ENCODE results near the gene FOXP1.

The FOXP1 gene

DNA sequence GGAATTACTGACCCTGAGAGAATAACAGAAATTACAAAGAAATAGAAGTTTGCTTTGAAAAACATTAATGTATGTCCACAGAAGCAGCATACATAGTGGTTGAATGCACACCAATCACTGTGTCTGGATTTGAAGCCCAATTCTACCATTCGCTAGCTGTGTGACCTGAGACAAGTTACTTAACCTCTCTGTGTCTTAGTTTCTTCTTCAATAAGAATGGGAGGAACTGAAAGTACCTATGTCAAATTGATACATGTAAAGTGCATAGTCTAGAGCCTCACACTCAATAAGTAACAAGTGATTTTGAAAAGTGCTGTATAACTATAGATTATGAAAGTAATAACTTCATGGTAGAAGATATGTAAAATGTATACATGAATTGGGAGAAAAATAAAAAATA, 457.8 kb downstream of the FOXP1 start:
- DNase-seq (ENCODE audit: low spot score): no peak

DNA sequence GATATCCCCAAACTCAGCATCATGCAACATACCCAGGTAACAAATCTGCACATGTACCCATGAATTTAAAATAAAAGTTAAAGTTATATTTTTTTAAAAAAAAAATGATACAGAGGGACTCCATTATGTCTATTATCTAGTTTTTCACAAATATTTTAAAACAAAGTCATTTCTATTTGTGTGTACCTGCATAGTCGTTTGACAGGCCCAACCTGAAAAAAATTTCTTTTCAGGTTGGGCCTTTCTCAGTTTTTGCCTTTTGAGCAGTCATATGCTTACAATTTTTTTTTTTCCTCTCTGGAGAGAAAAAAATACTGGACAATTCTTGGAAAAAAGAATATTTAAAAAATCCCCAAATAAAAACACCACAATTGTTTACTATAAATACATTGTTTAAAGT, 459.5 kb downstream of the FOXP1 start:
- no peak for DNase-seq (ENCODE audit: low spot score)

DNA sequence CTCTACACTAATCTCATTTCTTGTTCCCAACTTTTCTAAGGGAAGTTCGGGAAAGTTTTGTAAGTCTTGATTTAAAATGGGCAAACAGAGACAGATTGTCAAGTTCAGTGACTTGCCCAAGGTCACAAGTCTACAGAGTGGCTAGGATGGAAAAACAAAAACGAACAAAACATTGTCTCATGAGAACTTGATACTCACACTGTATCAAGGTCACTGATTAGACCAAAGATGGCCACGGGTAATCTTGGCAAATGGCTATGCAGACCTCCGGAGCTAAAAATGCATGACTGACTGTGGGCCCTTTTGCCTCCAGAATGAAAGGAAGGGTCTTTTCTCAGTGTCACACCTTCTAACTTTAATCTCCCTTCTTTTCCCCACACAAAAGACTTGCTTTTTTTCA, 460.9 kb downstream of the FOXP1 start:
- no peak for DNase-seq (ENCODE audit: low spot score)

DNA sequence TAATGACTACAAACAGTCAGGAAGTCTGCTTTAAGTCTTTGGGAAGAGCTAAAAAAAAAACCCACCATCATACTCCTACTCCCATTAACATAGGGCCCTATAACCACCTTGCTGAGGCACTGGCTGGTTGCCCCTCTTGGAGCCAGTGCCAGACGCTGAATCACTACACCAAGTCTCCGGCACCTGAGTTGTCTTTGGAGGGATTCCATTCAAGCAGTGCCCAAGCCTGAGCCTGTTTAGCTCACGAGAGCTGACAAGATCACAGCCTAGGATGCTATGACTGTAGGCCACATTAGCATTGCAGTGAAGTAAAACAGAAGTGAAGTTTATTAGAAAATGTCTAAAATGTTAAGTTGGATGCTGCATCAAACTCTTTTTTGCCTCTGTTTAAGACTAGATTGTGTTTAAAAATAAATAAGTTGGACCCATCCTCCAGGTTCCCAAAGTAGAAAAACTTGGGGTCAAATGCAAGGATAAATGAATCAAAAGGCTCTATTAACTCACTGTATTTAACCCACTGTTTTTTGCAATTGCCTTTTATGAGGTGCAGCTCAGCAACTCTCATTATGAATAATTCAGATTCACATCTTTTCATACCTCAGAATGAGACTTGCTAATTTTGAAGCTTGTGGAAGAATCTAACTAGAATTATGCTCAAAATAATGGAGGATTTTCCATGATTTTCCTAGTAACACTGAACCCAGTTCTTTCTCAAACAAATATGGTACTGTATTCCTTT, 461.9 kb downstream of the FOXP1 start:
- no peak for DNase-seq (ENCODE audit: low spot score)

DNA sequence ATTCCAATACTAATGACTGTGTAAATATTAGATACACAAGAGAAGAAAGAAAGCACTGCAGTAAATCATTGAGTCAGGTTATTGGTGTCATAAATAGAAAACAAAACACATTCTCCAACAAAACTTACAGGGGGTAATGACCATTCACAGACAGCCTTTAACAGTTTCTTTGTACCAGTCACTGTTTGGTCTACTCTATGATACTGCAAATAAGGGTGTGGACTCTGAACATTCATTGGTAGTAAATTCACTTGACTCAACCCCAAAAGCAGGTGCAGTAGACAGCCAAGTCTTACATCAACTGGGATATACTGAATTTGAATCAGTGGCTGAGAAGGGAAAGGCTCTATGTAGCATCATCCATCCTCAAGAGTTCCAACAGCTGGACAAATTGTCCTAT, 463.5 kb downstream of the FOXP1 start:
- no peak for DNase-seq (ENCODE audit: low spot score)

DNA sequence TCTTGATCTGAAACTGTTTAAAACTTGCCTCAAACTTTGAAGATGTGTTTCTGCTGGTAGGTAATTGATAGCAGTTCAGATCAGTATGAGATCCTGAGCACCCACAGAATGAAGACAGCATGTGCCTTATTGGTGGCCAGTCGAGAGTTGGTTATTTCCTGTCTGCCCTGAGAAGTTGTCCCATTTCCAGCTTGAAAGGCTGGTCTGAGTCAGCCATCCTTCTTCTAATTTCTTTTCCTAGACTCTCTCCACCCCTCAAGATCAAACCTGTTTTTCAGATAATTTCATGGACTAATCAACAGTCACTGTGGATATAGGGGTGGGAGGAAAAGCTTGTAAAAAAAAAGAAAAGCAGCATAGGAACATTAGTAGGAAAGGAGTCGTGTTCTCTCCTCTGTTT, 464.4 kb downstream of the FOXP1 start:
- no peak for DNase-seq (ENCODE audit: low spot score)

DNA sequence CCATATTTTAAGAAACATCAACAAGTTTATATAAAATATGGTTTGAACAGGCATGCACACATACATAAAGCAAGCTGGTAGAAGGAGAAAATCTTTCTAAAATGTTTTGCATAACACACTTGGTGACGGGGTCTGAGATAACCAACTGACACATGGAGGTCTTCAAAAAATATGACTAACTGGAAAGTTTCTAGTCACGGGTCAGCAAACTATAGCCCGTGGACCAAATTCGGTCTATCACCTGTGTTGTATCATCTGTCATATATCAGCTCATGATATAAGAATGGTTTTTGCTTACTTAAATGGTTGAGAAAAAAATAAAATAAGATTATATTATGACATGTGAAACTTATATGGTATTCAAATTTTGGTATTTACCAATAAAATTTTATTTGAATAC, 465.1 kb downstream of the FOXP1 start:
- DNase-seq (ENCODE audit: low spot score): no peak

DNA sequence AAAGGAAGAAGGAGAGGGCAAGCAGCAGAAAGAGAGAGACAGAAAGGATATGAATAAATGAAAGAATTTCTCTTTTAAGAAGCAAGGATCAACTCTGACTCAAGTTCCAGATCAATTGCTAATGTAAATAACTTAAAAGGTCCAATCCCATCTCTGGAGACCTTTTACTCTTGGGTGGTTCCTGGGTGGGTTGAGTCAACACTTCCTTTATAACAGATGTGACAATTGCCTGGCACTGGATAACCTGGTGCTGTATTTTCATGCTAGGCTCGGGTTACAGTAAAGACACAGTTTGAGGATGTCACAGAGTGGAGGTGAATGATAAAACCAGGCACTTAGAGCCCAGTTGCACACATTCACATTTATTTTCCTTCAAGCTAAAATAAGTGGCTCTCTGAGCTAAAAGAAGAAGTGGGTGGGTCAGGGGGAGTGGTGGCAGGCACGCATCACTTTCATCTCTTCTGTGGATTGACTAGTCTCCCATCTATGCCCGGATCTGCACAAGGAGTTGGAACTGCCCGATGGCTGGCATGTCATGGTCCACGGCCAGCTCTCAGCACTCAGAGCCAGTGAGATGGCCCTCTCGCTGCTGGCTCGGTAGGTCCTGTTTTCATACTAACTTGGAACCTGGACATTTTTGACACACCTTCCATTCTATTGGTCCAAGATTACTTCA, 465.8 kb downstream of the FOXP1 start:
- DNase-seq (ENCODE audit: low spot score): no peak

DNA sequence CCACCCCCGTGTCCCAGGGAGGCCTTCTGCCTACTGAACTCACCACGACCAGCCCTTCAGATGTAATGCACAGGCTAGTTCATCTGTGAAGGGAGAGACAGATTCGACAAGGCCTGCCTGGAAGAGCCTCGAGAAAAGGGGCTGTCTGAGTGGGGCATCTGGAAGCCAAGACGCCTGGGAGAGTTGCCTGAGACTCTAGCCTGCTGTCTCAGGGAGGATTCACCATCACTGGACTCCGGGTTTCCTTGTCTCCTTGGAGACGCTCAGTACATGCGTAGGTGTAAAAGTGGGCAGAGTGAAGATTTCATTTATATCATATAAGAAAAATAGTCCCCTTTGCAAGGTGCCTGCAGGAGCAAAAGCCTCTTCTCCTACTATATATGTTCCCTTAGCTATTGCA, 468.9 kb downstream of the FOXP1 start:
- no peak for DNase-seq (ENCODE audit: low spot score)

DNA sequence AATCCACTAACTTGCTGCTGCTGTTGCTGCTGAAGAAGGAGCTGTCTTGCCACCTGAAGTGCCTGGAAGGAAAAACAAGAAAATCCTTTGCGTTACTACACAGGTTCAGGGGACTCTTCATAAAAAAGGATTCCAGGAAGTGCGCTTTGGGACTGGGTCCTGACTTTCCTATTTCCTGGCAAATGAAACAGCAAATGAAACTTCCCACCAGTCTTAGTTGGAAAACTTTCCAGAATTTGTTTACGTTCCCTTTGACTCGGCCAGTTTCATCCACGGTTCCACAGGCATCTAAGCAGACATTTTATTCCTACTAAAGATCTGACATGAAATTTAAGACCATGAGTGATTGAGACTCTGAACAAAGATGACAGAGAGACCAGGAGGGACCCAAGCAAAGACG, 471.0 kb downstream of the FOXP1 start:
- no peak for DNase-seq (ENCODE audit: low spot score)

DNA sequence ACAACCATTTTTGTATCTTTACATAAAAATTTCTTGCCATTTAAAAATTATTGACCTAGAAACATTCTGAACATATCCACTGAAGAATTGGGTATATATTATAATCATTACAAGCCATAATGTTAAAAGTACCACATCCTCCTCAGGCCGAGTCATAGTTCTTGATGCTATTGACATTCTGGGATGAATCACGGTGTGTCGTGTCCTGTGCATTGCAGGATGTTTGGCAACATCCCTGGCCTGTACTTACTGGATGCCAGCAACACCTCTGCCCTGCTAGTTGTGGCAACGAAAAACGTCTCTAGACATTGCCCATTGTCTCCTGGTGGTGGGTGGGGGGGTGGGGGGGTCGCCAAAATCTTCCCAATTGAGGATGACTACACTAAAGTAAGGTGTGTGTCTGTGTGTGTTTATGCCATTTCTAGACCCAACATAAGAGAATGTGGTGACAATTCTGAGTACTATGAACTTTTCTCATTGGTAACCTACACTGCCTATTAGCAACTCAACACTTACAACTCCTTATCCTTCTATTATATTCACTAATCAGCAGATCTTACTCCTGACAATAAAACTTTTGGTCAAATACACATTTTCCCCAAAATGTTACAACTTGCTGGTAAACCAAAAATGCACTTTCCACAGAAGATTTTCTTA, 471.6 kb downstream of the FOXP1 start:
- DNase-seq (ENCODE audit: low spot score): no peak

DNA sequence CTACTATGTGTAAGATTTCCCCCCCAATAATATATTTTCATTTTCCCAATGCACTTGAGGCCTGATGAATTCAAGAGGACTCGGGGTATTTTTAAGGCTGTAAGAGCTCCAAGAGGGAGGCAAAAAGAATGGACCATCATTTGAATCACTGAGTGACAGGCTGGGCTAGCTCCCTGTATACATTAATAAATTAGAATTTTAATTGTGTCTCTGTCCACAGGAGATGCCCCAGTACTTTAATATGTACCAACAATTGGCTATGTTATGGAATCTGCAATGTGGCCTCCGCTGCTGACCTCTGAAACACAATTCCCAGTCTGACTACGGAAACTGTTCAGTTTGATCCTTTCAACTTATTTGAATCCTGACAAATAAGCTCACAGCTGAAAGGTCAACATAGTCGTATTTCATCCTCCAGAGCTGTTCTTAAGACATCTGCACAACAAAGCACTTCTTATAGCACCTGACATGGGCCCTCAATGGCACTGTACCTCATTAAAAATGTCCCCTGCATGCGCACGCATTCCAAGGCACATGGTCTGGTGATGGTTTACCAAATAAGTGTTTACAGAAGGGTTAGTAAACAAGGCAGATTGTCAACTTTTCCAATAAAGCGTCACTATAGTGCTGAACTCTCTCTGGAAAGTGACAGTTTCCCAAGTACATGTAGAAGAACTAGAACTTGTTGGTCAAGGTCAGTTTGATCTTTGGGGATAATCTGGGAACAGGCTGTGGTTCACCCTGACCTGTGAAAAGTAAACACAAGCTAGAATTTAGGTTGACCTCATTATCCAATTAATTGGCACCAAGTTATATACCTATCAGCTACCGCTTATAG, 472.9 kb downstream of the FOXP1 start:
- no peak for DNase-seq (ENCODE audit: low spot score)

DNA sequence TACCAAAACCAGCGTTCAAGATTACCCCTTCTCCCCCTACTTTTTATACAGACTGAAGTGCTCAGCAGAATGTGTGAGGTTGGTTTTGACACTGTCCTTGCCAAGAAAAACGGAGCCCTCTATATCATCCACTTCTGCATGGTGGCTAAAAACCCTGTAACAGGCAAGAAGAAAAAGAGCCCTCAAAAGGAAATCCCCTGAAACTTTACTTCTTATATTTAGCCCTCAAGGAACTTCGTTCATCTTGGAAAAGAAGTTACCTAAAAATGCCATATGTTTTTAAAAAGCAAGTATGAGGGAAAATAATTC, 473.6 kb downstream of the FOXP1 start:
- no peak for DNase-seq (ENCODE audit: low spot score)

DNA sequence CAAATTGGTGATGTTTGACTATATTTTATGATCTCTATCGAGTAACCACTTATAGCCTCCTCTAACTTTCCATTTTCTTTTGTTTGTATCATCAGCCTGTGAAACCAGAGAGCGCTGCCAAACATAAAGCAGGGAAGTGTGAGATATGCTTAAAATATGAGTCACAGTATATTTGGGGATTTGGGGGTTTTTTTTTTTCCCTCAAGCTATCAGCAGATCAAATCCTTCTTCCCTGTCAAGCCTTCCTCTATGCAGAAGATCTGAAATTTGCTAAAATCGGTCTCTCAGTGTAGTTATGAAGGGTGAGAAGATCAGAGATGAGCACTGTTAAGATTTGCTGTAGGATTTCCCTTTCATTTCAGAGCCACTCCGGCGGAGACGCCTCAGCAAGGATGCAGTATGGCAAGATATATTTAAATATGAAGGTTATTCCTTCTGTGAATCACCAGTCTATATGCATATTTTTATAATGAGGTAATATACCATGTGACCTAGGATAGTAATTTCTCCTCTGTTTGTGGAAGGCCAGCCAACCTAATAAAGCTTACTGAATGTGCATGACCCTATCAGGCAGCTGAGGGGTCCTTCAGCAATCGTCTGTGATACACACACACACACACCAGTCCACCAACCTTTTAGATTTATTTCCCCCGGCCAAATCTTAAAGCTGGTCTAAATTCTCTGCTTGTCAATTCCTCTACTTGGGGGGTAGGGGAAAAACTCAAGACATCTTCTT, 474.1 kb downstream of the FOXP1 start:
- DNase-seq (ENCODE audit: low spot score): no peak

DNA sequence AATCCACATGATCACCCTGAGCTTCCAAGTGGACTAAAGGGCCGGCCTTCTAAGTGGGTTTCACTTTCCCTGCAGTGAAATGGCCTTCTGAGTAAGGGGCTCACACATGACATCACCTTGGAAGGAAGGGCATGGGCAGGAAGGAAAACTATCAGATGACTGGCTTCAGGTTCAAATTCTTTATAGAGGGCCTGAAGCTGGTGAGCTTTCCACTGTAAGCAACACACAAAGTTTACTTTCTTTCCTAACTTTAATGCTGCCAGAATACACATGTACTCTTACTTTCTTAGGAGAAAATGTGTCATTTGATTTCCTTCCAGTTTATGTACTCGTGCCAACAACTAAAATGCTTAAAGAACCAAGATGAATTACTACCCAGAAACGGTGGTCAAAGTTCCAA, 475.6 kb downstream of the FOXP1 start:
- DNase-seq (ENCODE audit: low spot score): no peak

DNA sequence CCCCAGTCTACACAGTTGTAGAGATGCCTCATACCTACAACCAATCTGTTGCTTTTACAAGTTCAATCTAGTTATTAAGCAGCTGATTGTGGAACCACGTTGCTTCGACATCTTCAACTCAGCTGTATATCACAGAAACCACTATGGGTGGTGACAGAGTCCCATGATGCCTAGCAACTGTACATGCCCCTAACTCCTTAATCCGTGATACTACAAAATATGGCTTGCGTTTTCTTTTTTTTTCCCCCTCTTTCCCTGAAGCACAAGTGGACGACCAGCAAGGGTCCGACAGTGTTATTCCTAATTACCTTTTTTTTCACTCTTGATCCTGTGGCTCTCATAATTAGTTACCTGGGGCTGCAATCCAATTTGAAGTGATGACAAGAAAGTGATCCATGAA, 478.6 kb downstream of the FOXP1 start:
- no peak for DNase-seq (ENCODE audit: low spot score)

DNA sequence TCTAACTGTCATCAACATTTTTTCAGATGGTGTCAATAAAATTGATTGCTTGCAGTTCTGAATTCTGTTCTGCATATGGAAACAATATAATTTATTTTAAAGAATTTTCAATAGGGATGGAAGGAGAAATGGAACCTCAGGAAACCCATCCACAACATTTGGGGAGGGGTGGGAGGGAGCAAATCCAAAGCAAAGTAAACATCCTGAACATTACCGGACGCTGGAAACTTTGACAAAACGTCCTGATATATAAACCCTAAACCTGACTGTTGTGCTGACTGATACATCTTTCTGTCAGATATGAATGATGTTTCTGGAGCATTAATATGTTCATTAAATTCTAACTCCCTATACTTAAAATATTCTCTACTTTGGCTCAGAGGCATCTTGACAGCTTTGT, 479.0 kb downstream of the FOXP1 start:
- no peak for DNase-seq (ENCODE audit: low spot score)

DNA sequence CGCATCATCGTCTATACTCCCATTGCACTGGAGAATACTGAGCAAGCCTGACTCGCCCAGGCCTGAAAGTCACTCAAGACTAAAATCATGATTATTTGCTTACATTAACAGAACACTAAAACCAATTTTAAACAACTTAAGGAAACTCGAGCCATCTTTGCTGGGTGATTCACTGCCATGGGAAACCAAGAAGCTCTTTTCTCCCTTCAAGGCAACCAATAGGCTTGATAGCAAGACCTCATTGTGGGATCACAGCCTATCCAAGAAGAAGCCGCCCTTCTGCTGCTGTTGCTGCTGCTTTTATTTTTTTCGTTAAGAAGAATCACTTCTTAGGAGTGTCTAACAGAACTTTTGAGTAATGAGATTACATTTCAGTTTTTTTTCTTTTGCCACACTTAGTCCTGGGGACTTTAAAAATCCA, 479.4 kb downstream of the FOXP1 start:
- DNase-seq (ENCODE audit: low spot score): no peak

DNA sequence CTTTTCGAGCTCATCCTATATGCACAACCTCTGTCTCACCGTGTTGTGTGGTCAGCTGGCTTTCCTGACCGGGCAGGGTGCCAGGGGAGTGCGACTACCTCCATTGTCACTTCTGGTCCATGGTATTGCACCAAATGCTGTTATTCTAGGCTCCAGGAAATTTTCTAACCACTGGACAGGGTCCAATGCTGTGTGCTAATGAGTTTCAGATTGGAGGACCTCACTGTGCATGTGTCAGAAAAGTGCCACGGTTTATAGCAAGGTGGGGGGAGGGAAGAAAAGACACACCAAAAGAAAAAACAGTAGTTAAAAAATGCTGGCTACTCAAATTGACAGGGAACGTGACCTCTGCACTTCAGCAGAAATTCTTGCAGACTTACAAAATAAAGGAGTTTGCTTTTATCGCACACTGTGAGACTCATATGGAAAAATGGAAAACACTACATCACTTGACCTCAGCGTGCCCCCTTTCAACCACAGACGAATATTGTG, 480.1 kb downstream of the FOXP1 start:
- DNase-seq (ENCODE audit: low spot score): no peak

DNA sequence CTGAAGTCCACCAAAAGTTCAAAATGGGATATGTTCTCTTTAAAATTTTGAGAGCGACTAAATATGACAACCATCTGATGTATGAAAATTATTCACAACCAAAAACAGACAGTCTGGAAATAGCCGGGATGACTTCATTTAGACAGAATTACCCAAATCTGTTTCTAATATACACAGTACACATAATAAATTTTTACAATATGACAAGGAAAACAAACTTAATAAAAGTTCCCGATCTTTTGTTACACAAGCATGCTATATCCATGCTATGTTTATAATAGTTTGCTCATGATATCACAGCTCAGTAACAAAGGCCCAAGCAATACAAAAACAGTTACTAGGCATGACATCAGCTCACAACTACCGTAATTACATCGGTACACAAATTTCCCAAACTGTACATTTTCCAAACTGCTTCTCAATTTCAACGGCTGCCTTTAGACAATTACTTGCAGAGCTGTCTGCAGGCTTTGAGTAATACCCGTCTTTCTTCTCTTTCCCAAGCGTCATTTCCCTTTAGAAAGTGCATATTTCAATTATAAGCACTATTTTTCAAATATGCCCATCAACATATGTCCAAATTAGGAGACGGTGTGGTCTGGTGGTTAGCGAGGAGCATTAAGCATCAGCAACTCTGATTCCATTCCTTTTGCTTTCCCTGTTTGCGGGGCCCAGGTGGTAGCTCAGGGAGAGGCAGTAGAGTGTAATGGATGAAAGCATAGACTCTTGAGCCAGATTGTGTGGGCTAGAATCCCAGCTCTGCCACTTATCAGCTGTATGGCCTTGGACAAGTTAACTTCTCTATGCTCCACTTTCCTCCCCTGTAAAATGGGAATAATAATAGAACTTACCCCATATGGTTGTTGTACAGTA, 481.2 kb downstream of the FOXP1 start:
- DNase-seq (ENCODE audit: low spot score): no peak

DNA sequence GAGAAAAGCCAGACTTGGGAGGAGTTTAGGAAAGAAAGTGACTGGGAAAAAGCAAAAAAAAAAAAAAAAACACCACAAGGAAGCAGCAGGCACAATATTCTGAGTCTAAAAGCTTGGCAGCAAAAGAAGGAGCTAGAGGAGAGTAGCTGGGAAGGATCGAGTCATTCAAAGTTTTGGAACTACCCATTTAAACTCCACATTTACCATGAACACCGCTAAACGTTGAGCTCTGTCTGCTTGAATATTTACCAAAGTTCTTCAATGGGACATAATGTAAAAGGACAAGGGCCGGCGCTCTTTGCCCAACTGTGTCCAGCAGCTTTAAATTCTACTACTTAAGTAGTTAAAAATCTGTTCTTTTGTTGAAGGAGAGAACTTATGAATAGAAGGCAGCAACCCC, 481.9 kb downstream of the FOXP1 start:
- DNase-seq (ENCODE audit: low spot score): no peak
